Measurements from ENCODE around the gene TNFSF8.
A peak's percentile ranks its signal among the peaks of the same experiment; 100 is the strongest.

TNFSF8 gene, protein sequence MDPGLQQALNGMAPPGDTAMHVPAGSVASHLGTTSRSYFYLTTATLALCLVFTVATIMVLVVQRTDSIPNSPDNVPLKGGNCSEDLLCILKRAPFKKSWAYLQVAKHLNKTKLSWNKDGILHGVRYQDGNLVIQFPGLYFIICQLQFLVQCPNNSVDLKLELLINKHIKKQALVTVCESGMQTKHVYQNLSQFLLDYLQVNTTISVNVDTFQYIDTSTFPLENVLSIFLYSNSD

DNA sequence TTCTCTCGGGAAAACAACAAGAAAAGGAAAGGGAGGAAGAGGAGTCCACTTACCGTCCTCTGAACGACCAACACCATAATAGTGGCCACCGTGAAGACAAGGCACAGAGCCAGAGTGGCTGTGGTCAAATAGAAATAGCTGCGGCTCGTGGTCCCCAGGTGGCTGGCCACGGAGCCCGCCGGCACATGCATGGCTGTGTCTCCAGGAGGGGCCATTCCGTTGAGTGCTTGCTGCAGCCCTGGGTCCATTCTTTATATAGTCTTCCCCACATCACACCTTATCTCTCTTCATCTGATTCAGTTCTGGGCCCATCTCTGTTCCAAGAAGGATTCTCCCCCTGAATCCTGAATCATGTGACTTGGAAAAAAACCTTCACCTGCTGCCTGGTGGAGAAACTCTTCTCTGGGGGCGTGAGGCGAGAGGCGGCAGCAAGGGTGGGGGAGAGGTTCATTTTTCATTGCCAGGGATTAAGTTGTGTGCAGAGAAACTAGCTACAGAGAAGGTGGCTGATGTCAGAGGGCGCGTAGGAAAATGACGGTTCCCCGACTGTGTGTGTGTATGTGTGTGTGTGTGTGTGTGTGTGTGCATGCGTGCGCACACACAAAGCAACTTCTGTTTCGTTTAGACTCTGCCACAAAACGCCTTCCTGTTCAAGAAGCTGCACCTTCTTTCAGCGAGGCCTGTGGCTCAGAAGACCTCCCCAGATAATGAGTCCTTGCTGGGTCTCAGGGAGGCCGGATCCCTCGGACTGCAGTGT, at the start of gene TNFSF8:
Gene TNFSF8 (minus strand): TSS at position 536 of the 757 bp plus-strand sequence. CDS start 288 bp downstream, at position 248.
- H3K36me3 ChIP-seq (ENCODE audit: control insufficient read depth, insufficient read depth, low read length): no peaks in the 10 kb centered on the region
- no peaks in the 10 kb centered on the region for H3K9me3 ChIP-seq (ENCODE audit: control insufficient read depth, insufficient read depth, low read depth, low read length)
- peaks cover 15% of the 10 kb centered on the region for H3K4me1 ChIP-seq (ENCODE audit: control insufficient read depth, insufficient read depth, low read length)
- no peak within 1 kb of the TSS for H3K9ac ChIP-seq (ENCODE audit: low read length)
- no peak within 1 kb of the TSS for H3K4me3 ChIP-seq (ENCODE audit: low read depth, low read length)
- no peak within 1 kb of the TSS for H3K27ac ChIP-seq (ENCODE audit: low read depth, low read length)
- peaks cover 80% of the 10 kb centered on the region for H3K27me3 ChIP-seq (ENCODE audit: control insufficient read depth, insufficient read depth, low read length)

DNA sequence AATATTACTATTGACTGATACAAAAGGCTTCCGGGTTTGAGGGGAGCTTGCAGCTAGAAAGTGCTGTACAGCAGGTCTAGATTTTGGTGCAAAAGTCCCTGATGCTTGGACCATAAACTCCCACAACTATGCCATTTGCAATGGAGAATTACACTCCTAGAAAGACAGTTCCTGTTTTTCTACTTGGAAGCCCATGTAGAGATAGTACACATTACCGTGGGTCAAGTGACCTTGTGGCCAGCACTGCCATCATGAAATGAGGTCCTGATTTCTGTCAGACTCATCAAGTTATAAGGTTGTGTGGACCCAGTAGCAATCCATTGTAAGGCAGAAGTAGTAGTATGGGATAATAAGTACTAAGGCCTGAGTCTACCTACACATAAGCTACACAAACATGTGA, 42.8 kb upstream of the TNFSF8 start:
- Histone ChIP-seq H3K4me1 (ENCODE audit: control insufficient read depth, insufficient read depth, low read length) (peaks cover 9% of the 10 kb centered on the region), H3K4me3 (ENCODE audit: low read depth, low read length) (no peak overlapping the region), H3K9ac (ENCODE audit: low read length) (no peak overlapping the region), H3K36me3 (ENCODE audit: control insufficient read depth, insufficient read depth, low read length) (no peaks in the 10 kb centered on the region), H3K27ac (ENCODE audit: low read depth, low read length) (no peak overlapping the region), H3K9me3 (ENCODE audit: control insufficient read depth, insufficient read depth, low read depth, low read length) (no peaks in the 10 kb centered on the region), H3K27me3 (ENCODE audit: control insufficient read depth, insufficient read depth, low read length) (no peaks in the 10 kb centered on the region)

DNA sequence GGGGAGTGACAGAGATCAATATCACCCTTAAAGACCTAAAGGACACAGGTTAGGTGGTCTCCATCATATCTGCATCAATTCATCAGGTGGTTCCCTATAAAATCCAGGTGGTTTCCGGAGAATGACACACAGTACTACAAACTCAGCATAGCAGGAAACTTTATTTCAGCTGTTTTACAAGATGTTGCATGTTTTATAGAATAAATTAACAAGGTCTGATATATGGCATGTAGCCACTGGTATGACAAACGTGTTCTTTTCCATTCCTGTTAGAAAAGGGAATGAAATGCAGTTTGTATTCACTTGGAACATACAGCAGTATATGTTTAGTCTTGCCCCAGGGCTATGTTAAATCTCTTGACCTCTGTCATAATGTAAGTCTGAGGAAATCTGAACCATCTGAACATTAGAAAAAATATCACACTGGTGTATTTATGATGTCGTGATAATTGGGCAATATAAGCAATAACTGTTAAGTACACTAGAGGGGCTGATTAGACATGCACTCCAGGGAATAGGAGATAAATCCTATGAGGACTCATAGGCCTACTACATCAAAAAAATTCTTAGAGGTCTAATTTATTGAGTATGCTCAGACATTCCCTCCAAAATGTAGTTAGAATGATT, 42.2 kb upstream of the TNFSF8 start:
- Histone ChIP-seq H3K36me3 (ENCODE audit: control insufficient read depth, insufficient read depth, low read length) (no peaks in the 10 kb centered on the region), H3K9me3 (ENCODE audit: control insufficient read depth, insufficient read depth, low read depth, low read length) (no peaks in the 10 kb centered on the region), H3K4me1 (ENCODE audit: control insufficient read depth, insufficient read depth, low read length) (peaks cover 11% of the 10 kb centered on the region), H3K27ac (ENCODE audit: low read depth, low read length) (no peak overlapping the region), H3K9ac (ENCODE audit: low read length) (no peak overlapping the region), H3K4me3 (ENCODE audit: low read depth, low read length) (no peak overlapping the region), H3K27me3 (ENCODE audit: control insufficient read depth, insufficient read depth, low read length) (no peaks in the 10 kb centered on the region)

GRCh38 chr9:114969269-114969668, 38.9 kb upstream of the TNFSF8 start:
- no peaks in the 10 kb centered on the region for H3K36me3 ChIP-seq (ENCODE audit: control insufficient read depth, insufficient read depth, low read length)
- H3K9ac ChIP-seq (ENCODE audit: low read length): no peak overlapping the region
- H3K4me3 ChIP-seq (ENCODE audit: low read depth, low read length): peak overlapping the region; percentile 7; the same call in 1 of the 2 replicates
- H3K27ac ChIP-seq (ENCODE audit: low read depth, low read length): no peak overlapping the region
- H3K9me3 ChIP-seq (ENCODE audit: control insufficient read depth, insufficient read depth, low read depth, low read length): peaks cover 12% of the 10 kb centered on the region; the same call in 1 of the 2 replicates
- peaks cover 11% of the 10 kb centered on the region for H3K4me1 ChIP-seq (ENCODE audit: control insufficient read depth, insufficient read depth, low read length)
- H3K27me3 ChIP-seq (ENCODE audit: control insufficient read depth, insufficient read depth, low read length): no peaks in the 10 kb centered on the region

- no peaks in the 10 kb centered on the region for H3K27me3 ChIP-seq (ENCODE audit: control insufficient read depth, insufficient read depth, low read length)
- peaks cover 16% of the 10 kb centered on the region; the same call in 1 of the 2 replicates for H3K9me3 ChIP-seq (ENCODE audit: control insufficient read depth, insufficient read depth, low read depth, low read length)
- H3K4me1 ChIP-seq (ENCODE audit: control insufficient read depth, insufficient read depth, low read length): peaks cover 11% of the 10 kb centered on the region
- H3K9ac ChIP-seq (ENCODE audit: low read length): no peak overlapping the region
- H3K36me3 ChIP-seq (ENCODE audit: control insufficient read depth, insufficient read depth, low read length): no peaks in the 10 kb centered on the region
- peak overlapping the region; percentile 7; the same call in 1 of the 2 replicates for H3K4me3 ChIP-seq (ENCODE audit: low read depth, low read length)
- H3K27ac ChIP-seq (ENCODE audit: low read depth, low read length): peak overlapping the region; percentile 54; the same call in 1 of the 2 replicates
Observed at GRCh38 chr9:114968671-114969070, 38.3 kb upstream of the TNFSF8 start.

- H3K27me3 ChIP-seq (ENCODE audit: control insufficient read depth, insufficient read depth, low read length): no peaks in the 10 kb centered on the region; the same call in 1 of the 2 replicates
- H3K4me1 ChIP-seq (ENCODE audit: control insufficient read depth, insufficient read depth, low read length): peaks cover 11% of the 10 kb centered on the region
- no peak overlapping the region for H3K9ac ChIP-seq (ENCODE audit: low read length)
- H3K27ac ChIP-seq (ENCODE audit: low read depth, low read length): no peak overlapping the region
- no peak overlapping the region for H3K4me3 ChIP-seq (ENCODE audit: low read depth, low read length)
- H3K36me3 ChIP-seq (ENCODE audit: control insufficient read depth, insufficient read depth, low read length): no peaks in the 10 kb centered on the region
- peaks cover 39% of the 10 kb centered on the region for H3K9me3 ChIP-seq (ENCODE audit: control insufficient read depth, insufficient read depth, low read depth, low read length)
Observed at GRCh38 chr9:114965564-114965963, 35.2 kb upstream of the TNFSF8 start.

- no peaks in the 10 kb centered on the region for H3K36me3 ChIP-seq (ENCODE audit: control insufficient read depth, insufficient read depth, low read length)
- H3K4me3 ChIP-seq (ENCODE audit: low read depth, low read length): no peak overlapping the region
- no peak overlapping the region for H3K9ac ChIP-seq (ENCODE audit: low read length)
- peaks cover 50% of the 10 kb centered on the region for H3K9me3 ChIP-seq (ENCODE audit: control insufficient read depth, insufficient read depth, low read depth, low read length)
- no peaks in the 10 kb centered on the region for H3K4me1 ChIP-seq (ENCODE audit: control insufficient read depth, insufficient read depth, low read length)
- no peak overlapping the region for H3K27ac ChIP-seq (ENCODE audit: low read depth, low read length)
- H3K27me3 ChIP-seq (ENCODE audit: control insufficient read depth, insufficient read depth, low read length): no peaks in the 10 kb centered on the region; the same call in 1 of the 2 replicates
Observed at GRCh38 chr9:114962809-114963208, 32.4 kb upstream of the TNFSF8 start.

DNA sequence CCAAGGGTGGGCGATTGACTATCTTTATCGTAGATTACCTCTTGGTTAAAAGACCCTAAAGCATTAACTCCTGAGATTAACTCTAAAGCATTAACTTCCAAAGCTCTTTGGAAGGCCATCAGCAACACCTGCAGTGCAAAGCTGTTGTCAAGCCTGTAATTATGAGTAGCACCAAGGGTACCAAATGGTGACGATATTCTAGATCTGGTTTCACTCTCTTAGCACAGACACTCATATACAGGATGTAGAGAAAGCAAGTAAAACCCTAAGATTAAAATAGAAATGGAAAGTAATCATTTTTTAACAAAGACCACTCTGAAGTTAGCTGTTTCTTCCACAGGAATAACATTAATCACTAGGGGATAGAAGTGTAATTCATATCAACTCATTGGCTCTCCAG, 29.9 kb upstream of the TNFSF8 start:
- H3K9ac ChIP-seq (ENCODE audit: low read length): no peak overlapping the region
- no peaks in the 10 kb centered on the region for H3K36me3 ChIP-seq (ENCODE audit: control insufficient read depth, insufficient read depth, low read length)
- H3K27ac ChIP-seq (ENCODE audit: low read depth, low read length): no peak overlapping the region
- H3K4me1 ChIP-seq (ENCODE audit: control insufficient read depth, insufficient read depth, low read length): no peaks in the 10 kb centered on the region
- peaks cover 45% of the 10 kb centered on the region for H3K9me3 ChIP-seq (ENCODE audit: control insufficient read depth, insufficient read depth, low read depth, low read length)
- H3K27me3 ChIP-seq (ENCODE audit: control insufficient read depth, insufficient read depth, low read length): no peaks in the 10 kb centered on the region; the same call in 1 of the 2 replicates
- no peak overlapping the region for H3K4me3 ChIP-seq (ENCODE audit: low read depth, low read length)

DNA sequence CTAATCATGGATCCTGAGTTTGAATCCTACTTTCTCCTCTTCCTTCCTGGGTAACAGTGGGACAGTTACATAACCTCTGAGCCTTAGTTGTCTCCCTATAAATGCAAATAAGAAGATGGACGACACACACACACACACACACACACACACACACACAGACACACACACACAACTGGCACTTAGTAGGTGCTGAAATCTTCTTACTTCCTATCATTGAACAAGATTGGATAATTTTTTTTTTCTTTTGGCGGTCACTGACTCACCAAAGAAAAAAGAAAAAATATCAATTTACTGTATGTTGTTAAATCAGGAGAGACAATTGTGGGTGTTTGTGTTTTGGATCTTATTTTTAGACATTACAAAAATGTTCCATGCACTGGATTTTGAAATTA, 28.4 kb upstream of the TNFSF8 start:
- Histone ChIP-seq H3K9ac (ENCODE audit: low read length) (no peak overlapping the region), H3K27me3 (ENCODE audit: control insufficient read depth, insufficient read depth, low read length) (no peaks in the 10 kb centered on the region; the same call in 1 of the 2 replicates), H3K36me3 (ENCODE audit: control insufficient read depth, insufficient read depth, low read length) (no peaks in the 10 kb centered on the region), H3K4me3 (ENCODE audit: low read depth, low read length) (no peak overlapping the region), H3K9me3 (ENCODE audit: control insufficient read depth, insufficient read depth, low read depth, low read length) (peaks cover 36% of the 10 kb centered on the region), H3K27ac (ENCODE audit: low read depth, low read length) (no peak overlapping the region), H3K4me1 (ENCODE audit: control insufficient read depth, insufficient read depth, low read length) (no peaks in the 10 kb centered on the region)

DNA sequence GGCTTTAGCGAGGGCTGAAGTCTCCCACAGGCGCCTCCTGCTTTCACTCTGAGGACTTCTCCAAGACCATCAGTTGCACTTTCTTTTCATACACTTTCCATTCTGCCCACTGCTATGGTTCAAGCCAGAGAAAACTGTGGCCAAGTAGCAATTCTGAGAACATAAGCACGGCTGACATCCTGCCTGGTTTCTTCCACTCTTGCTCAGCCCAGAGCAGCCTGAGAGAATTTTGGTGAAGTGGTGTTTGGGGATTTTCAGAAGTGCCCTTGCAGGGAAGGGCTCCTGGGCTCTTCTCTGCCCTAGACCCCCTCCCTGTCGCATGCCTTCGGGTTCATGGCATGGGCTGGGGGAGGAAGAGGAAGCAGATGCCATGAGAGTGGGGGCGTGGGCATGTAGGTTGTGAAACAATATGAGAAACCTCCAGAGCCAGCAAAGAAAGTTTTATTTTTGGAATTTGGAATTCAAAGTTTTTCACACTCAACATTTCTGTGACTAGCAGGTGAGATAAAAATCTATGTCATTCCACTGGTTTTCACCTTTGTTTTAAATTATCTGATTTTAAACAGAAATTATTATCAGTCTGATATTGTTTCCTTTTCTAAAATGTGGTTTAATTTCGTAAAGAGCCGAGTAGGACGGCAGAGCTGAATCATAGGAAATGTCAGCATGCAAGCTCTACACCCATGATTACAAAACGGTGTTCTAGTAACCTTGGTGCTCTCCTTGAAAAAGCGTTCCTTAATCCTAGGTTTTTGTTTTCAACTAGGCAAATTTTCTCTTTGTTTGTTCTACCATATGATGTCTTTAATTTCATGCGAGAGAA, 27.8 kb upstream of the TNFSF8 start:
- Histone ChIP-seq H3K9ac (ENCODE audit: low read length) (no peak overlapping the region), H3K27me3 (ENCODE audit: control insufficient read depth, insufficient read depth, low read length) (no peaks in the 10 kb centered on the region; the same call in 1 of the 2 replicates), H3K9me3 (ENCODE audit: control insufficient read depth, insufficient read depth, low read depth, low read length) (peaks cover 34% of the 10 kb centered on the region), H3K4me1 (ENCODE audit: control insufficient read depth, insufficient read depth, low read length) (no peaks in the 10 kb centered on the region), H3K27ac (ENCODE audit: low read depth, low read length) (no peak overlapping the region), H3K36me3 (ENCODE audit: control insufficient read depth, insufficient read depth, low read length) (no peaks in the 10 kb centered on the region), H3K4me3 (ENCODE audit: low read depth, low read length) (no peak overlapping the region)
